OCI-LY7 (cell line): ENCODE data around the gene PGK1. TPM values are rescaled to one million over a fixed set of nuclear protein-coding genes. Genes with fewer than 3 reads are reported as not detected.
"Not testable (repeated sequence)": the region's sequence is repeated elsewhere in the genome, so short reads cannot be mapped to it uniquely, and the experiment has no call there.

Source experiments
- BruUV-seq: library from RNA; stranded (reverse); fragments of 400-500 nt; replicated peaks from 2 replicates; lab custom pipeline; 2021; lab: Mats Ljungman, UMichigan
- CTCF ChIA-PET: fragments of 300-600 bp; sonication (Branson Sonifier 250); formaldehyde crosslinking; loops from one replicate; lab custom pipeline; 2022; ENCODE audit warnings: antibody characterized with exemption; ENCODE audit not compliant: unreplicated experiment; lab: Charles Lee
- POLR2A ChIA-PET: fragments of 300-600 bp; sonication (Branson Sonifier 250); formaldehyde crosslinking; loops from one replicate; lab custom pipeline; 2022; ENCODE audit warnings: antibody characterized with exemption; lab: Charles Lee
- DNase-seq: peaks from one replicate; pipeline ENCODE4 v3.0.0-alpha.2; 2015; ENCODE audit warnings: low spot score
- H2AFZ ChIP-seq: fragments of 200-600 bp; sonication (generic), shearing (Covaris generic); 2 replicates; pipeline ENCODE4 v1.6.1; 2014; ENCODE audit warnings: mild to moderate bottlenecking, antibody characterized with exemption, low read length, moderate library complexity
- H3K27ac ChIP-seq: fragments of 200-600 bp; sonication (generic); 2 replicates; pipeline ENCODE4 v1.5.1; 2014; ENCODE audit warnings: mixed run types, low read depth, mild to moderate bottlenecking, moderate library complexity, low read length, inconsistent platforms; ENCODE audit not compliant: poor library complexity, severe bottlenecking
- H3K36me3 ChIP-seq: fragments of 200-600 bp; sonication (generic); 2 replicates; pipeline ENCODE4 v1.6.1; 2014; ENCODE audit warnings: mild to moderate bottlenecking, antibody characterized with exemption, low read length, moderate library complexity, mixed read lengths; ENCODE audit not compliant: insufficient read depth
- H3K4me1 ChIP-seq: fragments of 200-600 bp; sonication (generic); 2 replicates; pipeline ENCODE4 v1.5.1; 2014; ENCODE audit warnings: mild to moderate bottlenecking, low read length; ENCODE audit not compliant: insufficient read depth, poor library complexity, severe bottlenecking
- H3K4me2 ChIP-seq: fragments of 200-600 bp; sonication (generic); 2 replicates; pipeline ENCODE4 v1.6.1; 2014; ENCODE audit warnings: mild to moderate bottlenecking, low read length
- H3K4me3 ChIP-seq: fragments of 200-600 bp; sonication (generic); 2 replicates; pipeline ENCODE4 v1.5.1; 2014; ENCODE audit warnings: mild to moderate bottlenecking, low read depth, low read length; ENCODE audit not compliant: poor library complexity, severe bottlenecking
- H3K79me2 ChIP-seq: fragments of 200-600 bp; sonication (generic); 2 replicates; pipeline ENCODE4 v1.6.1; 2016; ENCODE audit warnings: low read depth, mild to moderate bottlenecking, low read length, moderate library complexity, mixed read lengths; ENCODE audit not compliant: insufficient read depth
- H3K9me2 ChIP-seq: fragments of 200-600 bp; sonication (generic); 2 replicates; pipeline ENCODE4 v1.6.1; 2016; ENCODE audit warnings: mild to moderate bottlenecking, low read length, mixed read lengths; ENCODE audit not compliant: insufficient read depth
- H3K9me3 ChIP-seq: fragments of 200-600 bp; sonication (generic); 2 replicates; pipeline ENCODE4 v1.6.1; 2014; ENCODE audit warnings: mild to moderate bottlenecking, mixed run types, low read length, mixed read lengths
- H4K20me1 ChIP-seq: fragments of 200-600 bp; sonication (generic); 2 replicates; pipeline ENCODE4 v1.6.1; 2014; ENCODE audit warnings: mild to moderate bottlenecking, antibody characterized with exemption, low read length, moderate library complexity, mixed read lengths; ENCODE audit not compliant: insufficient read depth
- EZH2phosphoT487 ChIP-seq: fragments of 200-600 bp; sonication (generic); IDR thresholded peaks from 2 replicates; pipeline ENCODE4 v1.6.1; 2018; ENCODE audit warnings: low read depth, borderline replicate concordance, mild to moderate bottlenecking, mixed run types, antibody characterized with exemption, low read length, moderate library complexity, mixed read lengths
- intact Hi-C: fragments of 100-400 bp; cut with micrococcal nuclease; formaldehyde crosslinking; loops from one replicate; pipeline ENCODE4 v1.10.0; 2022; ENCODE audit not compliant: unreplicated experiment
- total RNA-seq, 2 experiments: library from RNA; depleted of rRNA in 1 of 2; stranded (reverse); fragments of >200 nt in 1 of 2; shearing (Covaris generic) in 1 of 2; gene quantifications; 2 replicates each; pipeline ENCODE4 v1.2.3, GENCODE V29; 2014 to 2022
- TF ChIP-seq, protein P1 (sequence below): fragments of 200-600 bp; sonication (generic); conservative IDR thresholded peaks from 2 replicates; pipeline ENCODE4 v1.5.1; 2014; ENCODE audit warnings: mild to moderate bottlenecking, antibody characterized with exemption, low read length, moderate library complexity, mixed read lengths

Gene PGK1
- total RNA-seq, 2 experiments from 2014 or later, result 164 to 433 TPM

- no peaks in the 10 kb centered on the region for H3K9me3 ChIP-seq
- TF ChIP-seq, protein P1, sequence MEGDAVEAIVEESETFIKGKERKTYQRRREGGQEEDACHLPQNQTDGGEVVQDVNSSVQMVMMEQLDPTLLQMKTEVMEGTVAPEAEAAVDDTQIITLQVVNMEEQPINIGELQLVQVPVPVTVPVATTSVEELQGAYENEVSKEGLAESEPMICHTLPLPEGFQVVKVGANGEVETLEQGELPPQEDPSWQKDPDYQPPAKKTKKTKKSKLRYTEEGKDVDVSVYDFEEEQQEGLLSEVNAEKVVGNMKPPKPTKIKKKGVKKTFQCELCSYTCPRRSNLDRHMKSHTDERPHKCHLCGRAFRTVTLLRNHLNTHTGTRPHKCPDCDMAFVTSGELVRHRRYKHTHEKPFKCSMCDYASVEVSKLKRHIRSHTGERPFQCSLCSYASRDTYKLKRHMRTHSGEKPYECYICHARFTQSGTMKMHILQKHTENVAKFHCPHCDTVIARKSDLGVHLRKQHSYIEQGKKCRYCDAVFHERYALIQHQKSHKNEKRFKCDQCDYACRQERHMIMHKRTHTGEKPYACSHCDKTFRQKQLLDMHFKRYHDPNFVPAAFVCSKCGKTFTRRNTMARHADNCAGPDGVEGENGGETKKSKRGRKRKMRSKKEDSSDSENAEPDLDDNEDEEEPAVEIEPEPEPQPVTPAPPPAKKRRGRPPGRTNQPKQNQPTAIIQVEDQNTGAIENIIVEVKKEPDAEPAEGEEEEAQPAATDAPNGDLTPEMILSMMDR, result no peak
- TF ChIP-seq EZH2phosphoT487, result no peak
- no peak overlapping the region for H3K27ac ChIP-seq
- CTCF ChIA-PET, result no interaction called here
- H3K9me2 ChIP-seq, result no peaks in the 10 kb centered on the region
- DNase-seq, result no peak
- no peaks in the 10 kb centered on the region for H3K4me1 ChIP-seq
- intact Hi-C loops, result no loop called here
- POLR2A ChIA-PET, result interaction anchor here (1.0 kb wide), 1 partner anchor 18 kb away, joined by 4 read pairs; no protein-coding TSS in a partner anchor
- no peaks in the 10 kb centered on the region for H3K36me3 ChIP-seq
- H3K4me3 ChIP-seq, result no peak overlapping the region
- H3K79me2 ChIP-seq, result no peaks in the 10 kb centered on the region
- no peak overlapping the region for H3K4me2 ChIP-seq
- BruUV-seq, result no TSS peak
- H4K20me1 ChIP-seq, result no peaks in the 10 kb centered on the region
- H2AFZ ChIP-seq, result no peak overlapping the region
Measured at GRCh38 chrX:78064152-78064551, 39.9 kb upstream of the PGK1 start.

GRCh38 chrX:78064698-78065601 is 39.1 kb upstream of the PGK1 start:
- H3K4me1 ChIP-seq, H3K9me2 ChIP-seq, H3K27ac ChIP-seq, BruUV-seq, H3K4me2 ChIP-seq, DNase-seq, H3K79me2 ChIP-seq, H2AFZ ChIP-seq, H4K20me1 ChIP-seq, intact Hi-C loops, CTCF ChIA-PET, H3K9me3 ChIP-seq, H3K36me3 ChIP-seq, H3K4me3 ChIP-seq: not testable (repeated sequence)
- POLR2A ChIA-PET, result interaction anchor here (1.0 kb wide), 1 partner anchor 19 kb away, joined by 4 read pairs; no protein-coding TSS in a partner anchor

DNA sequence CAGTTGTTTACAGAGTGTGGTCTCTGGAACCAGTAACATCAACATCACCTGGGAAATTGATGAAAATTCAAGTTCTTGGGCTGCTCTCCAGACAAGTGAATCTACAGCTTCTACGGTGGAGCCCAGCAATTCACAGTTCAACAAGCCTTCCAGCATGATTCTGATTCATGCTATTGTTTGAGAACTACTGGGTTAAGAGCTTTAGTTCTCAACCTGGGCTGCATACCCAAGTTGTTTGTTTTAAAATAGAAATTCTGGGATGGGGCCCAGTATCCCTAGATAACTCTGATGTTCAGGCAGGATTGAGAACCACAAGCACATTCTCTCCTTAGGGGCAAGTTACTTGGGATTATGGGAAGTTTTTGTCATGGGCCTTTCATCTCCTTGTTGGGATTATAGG is 37.9 kb upstream of the PGK1 start:
- TF ChIP-seq EZH2phosphoT487, result no peak
- TF ChIP-seq, protein P1, result no peak
- Histone ChIP-seq H3K27ac (no peak overlapping the region), H3K4me1 (no peaks in the 10 kb centered on the region), H4K20me1 (no peaks in the 10 kb centered on the region), H3K9me2 (no peaks in the 10 kb centered on the region), H3K4me3 (no peak overlapping the region), H2AFZ (no peak overlapping the region), H3K9me3 (no peaks in the 10 kb centered on the region), H3K79me2 (no peaks in the 10 kb centered on the region), H3K4me2 (no peak overlapping the region), H3K36me3 (no peaks in the 10 kb centered on the region)
- ChIA-PET POLR2A (no interaction called here), CTCF (no interaction called here)
- BruUV-seq, result no TSS peak
- intact Hi-C loops, result no loop called here
- DNase-seq, result no peak
